ENCODE measurements around the gene XXYLT1. TPM values are rescaled to one million over a fixed set of nuclear protein-coding genes. Genes with fewer than 3 reads are reported as not detected.

Gene XXYLT1
- total and polyA plus RNA-seq, 8 donors, result 1.8 to 5.0 (median 2.6) TPM

- Histone ChIP-seq H3K27ac (no peak overlapping the region), H3K4me3 (no peak overlapping the region), H3K27me3 (no peaks in the 10 kb centered on the region), H3K36me3 (no peaks in the 10 kb centered on the region), H3K4me1 (no peaks in the 10 kb centered on the region), H3K9me3 (no peaks in the 10 kb centered on the region)
- intact Hi-C loops (cut with DNase I), result no loop called here
- TF ChIP-seq CTCF (IDR thresholded peaks at IDR 0.05), result no peak
- no peak for FAIRE-seq
- peak in 1 of 6 donors; percentile 22 for DNase-seq
- WGBS, 2 donors, result 84 to 91% methylated on average over 16 of the region's 16 CpGs
- ATAC-seq, result no peak
Observed at GRCh38 chr3:195098741-195099525, 172.0 kb downstream of the XXYLT1 start.

- Histone ChIP-seq H3K36me3 (no peaks in the 10 kb centered on the region), H3K27ac (no peak overlapping the region), H3K27me3 (no peaks in the 10 kb centered on the region), H3K9me3 (no peaks in the 10 kb centered on the region), H3K4me1 (no peaks in the 10 kb centered on the region), H3K4me3 (no peak overlapping the region)
- FAIRE-seq (no peak), ATAC-seq (no peak), DNase-seq (peak in 1 of 6 donors; percentile 35)
- intact Hi-C loops (cut with DNase I), result no loop called here
- WGBS, 2 donors, result 82% methylated on average over 22 of the region's 22 CpGs
- TF ChIP-seq CTCF (IDR thresholded peaks at IDR 0.05), result no peak
Observed at GRCh38 chr3:195097331-195098255, 173.4 kb downstream of the XXYLT1 start.

GRCh38 chr3:195096484-195097330 lies 174.3 kb downstream of the XXYLT1 start:
- intact Hi-C loops (cut with DNase I), result no loop called here
- FAIRE-seq (no peak), ATAC-seq (no peak), DNase-seq (peak in 1 of 6 donors; percentile 16)
- Histone ChIP-seq H3K4me3 (no peak overlapping the region), H3K36me3 (no peaks in the 10 kb centered on the region), H3K27ac (no peak overlapping the region), H3K9me3 (no peaks in the 10 kb centered on the region), H3K4me1 (no peaks in the 10 kb centered on the region), H3K27me3 (no peaks in the 10 kb centered on the region)
- WGBS, 2 donors, result 88% methylated on average over 13 of the region's 13 CpGs
- TF ChIP-seq CTCF (IDR thresholded peaks at IDR 0.05), result no peak

- H3K27ac ChIP-seq, result no peak overlapping the region
- TF ChIP-seq CTCF (IDR thresholded peaks at IDR 0.05), result no peak
- FAIRE-seq (no peak), DNase-seq (no peak), ATAC-seq (no peak)
- WGBS, 2 donors, result 93 to 95% methylated on average over 11 of the region's 11 CpGs
- no peaks in the 10 kb centered on the region for H3K36me3 ChIP-seq
- H3K4me3 ChIP-seq, result no peak overlapping the region
- intact Hi-C loops (cut with DNase I), result no loop called here
- no peaks in the 10 kb centered on the region for H3K27me3 ChIP-seq
- no peaks in the 10 kb centered on the region for H3K4me1 ChIP-seq
- no peaks in the 10 kb centered on the region for H3K9me3 ChIP-seq
Observed at GRCh38 chr3:195096053-195096452, 174.9 kb downstream of the XXYLT1 start.

All from pancreas (tissue), 10 donors.